Right ventricle myocardium superior (tissue), 1 donor: ENCODE data around the gene EIF3A. TPM values are rescaled to one million over a fixed set of nuclear protein-coding genes. Genes with fewer than 3 reads are reported as not detected.
"Not testable (repeated sequence)": the region's sequence is repeated elsewhere in the genome, so short reads cannot be mapped to it uniquely, and the experiment has no call there.

ENCODE experiments used
- ATAC-seq: fragments of 200-7000 bp; cut with Tn5 transposase; one replicate; pipeline ENCODE4 v1.9.1; 2020; ENCODE audit warnings: mild to moderate bottlenecking; ENCODE audit not compliant: poor library complexity
- DNase-seq: peaks from one replicate; pipeline ENCODE4 v3.0.0-alpha.2; 2020
- intact Hi-C: fragments of 100-400 bp; cut with DNase I; formaldehyde crosslinking; loops from one replicate; pipeline ENCODE4 v1.11.2; 2022
- long read RNA-seq: library from polyadenylated mRNA; unstranded; transcript quantifications from one replicate; pipeline ENCODE4 v2.0.0, GENCODE V29; 2021
- total RNA-seq: library from RNA; stranded (reverse); fragmentation: NEBNext Ultra II Directional; extraction: Animal tissue kit (Norgen Biotek cat#: 25700); gene quantifications from one replicate; pipeline ENCODE4 v1.2.1, GENCODE V29; 2021
- donor health status: DM: no; HTN: yes; CAD: no; lungs with severe emphysema.

Gene EIF3A, protein sequence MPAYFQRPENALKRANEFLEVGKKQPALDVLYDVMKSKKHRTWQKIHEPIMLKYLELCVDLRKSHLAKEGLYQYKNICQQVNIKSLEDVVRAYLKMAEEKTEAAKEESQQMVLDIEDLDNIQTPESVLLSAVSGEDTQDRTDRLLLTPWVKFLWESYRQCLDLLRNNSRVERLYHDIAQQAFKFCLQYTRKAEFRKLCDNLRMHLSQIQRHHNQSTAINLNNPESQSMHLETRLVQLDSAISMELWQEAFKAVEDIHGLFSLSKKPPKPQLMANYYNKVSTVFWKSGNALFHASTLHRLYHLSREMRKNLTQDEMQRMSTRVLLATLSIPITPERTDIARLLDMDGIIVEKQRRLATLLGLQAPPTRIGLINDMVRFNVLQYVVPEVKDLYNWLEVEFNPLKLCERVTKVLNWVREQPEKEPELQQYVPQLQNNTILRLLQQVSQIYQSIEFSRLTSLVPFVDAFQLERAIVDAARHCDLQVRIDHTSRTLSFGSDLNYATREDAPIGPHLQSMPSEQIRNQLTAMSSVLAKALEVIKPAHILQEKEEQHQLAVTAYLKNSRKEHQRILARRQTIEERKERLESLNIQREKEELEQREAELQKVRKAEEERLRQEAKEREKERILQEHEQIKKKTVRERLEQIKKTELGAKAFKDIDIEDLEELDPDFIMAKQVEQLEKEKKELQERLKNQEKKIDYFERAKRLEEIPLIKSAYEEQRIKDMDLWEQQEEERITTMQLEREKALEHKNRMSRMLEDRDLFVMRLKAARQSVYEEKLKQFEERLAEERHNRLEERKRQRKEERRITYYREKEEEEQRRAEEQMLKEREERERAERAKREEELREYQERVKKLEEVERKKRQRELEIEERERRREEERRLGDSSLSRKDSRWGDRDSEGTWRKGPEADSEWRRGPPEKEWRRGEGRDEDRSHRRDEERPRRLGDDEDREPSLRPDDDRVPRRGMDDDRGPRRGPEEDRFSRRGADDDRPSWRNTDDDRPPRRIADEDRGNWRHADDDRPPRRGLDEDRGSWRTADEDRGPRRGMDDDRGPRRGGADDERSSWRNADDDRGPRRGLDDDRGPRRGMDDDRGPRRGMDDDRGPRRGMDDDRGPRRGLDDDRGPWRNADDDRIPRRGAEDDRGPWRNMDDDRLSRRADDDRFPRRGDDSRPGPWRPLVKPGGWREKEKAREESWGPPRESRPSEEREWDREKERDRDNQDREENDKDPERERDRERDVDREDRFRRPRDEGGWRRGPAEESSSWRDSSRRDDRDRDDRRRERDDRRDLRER (N-terminal part only)
- total RNA-seq = 93.8 TPM
- long read RNA-seq, full-length matches to known transcripts = 144 of 207 reads
- long read RNA-seq, partial matches to known transcripts = 54 of 207 reads
- long read RNA-seq, other reads (novel, unspliced or antisense) = 9 of 207 reads

DNA sequence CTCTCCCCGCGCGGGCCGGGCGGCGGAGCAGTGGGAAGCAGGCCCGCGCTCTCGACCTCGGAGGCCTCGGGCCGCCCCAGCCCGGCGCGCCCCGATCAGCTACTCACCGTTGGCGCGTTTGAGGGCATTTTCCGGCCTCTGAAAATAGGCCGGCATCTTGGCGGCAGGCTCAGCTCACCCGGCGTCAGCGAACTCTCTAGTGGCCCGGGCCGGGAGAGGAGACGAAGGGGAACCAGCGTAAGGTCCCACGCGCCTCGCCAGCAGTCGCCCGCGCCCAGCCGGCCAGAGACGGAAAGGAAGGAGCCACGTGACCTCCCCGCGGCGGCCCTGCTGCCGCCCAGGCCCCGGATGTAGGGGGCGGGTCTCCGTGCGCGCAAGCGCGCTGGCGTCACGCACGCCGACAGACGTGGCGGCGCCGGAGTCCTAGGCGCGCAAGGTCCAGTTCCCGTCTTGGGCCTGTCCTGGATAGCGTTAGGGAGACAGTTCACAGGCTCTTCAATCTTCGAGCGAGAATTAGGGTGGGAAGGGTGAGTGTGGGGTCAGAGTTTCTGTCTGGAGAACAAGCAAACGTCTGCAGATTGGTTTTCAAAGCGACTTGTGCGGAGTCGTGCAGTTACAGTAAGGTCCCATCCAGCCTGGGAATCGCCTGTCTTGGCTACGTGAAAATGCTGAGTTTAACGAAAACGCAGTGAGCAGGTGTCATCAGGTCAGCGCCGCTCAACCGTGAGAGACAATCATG, at the start of gene EIF3A:
TSS of gene EIF3A (minus strand) at position 297 of the 739 bp plus-strand sequence. CDS start at position 156, 141 bp downstream.
- ATAC-seq (peak; percentile 98), DNase-seq (peak; percentile 96)
- intact Hi-C loops = no loop called here

DNA sequence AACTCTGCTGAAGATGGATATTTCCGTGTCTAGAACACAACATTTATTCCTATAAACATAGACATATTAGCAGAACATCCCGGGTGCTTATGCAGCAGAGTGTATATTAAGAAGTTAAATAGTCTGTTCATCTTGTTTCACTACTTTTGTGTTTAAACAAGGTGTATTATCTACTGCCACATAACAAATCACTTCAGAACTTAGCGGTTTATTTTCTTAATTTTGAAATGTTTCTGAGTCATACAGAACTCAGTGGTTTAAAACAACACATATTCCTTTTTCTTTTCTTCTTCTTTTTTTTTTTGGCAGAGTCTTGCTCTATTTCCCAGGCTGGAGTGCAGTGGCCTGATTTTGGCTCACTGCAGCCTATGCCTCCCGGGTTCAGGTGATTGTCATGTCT, 49.1 kb upstream of the EIF3A start:
- DNase-seq (no peak), ATAC-seq (no peak)
- intact Hi-C loops = no loop called here

DNA sequence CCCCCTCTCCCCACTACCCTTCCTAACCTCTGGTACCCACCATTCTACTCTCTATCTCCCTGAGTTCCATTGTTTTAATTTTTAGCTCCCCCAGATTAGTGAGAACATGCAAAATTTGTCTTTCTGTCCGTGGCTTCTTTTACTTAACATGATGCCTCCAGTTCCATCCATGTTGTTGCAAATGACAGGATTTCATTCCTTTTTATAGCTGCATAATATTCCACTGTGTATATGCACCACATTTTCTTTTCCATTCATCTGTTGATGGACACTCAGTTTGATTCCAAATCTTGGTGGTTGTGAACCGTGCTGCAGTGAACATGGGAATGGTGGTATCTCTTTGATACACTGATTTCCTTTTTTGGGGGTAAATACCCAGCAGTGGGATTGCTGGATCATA, 45.3 kb upstream of the EIF3A start:
- intact Hi-C loops = no loop called here
- DNase-seq (no peak), ATAC-seq (no peak)

DNA sequence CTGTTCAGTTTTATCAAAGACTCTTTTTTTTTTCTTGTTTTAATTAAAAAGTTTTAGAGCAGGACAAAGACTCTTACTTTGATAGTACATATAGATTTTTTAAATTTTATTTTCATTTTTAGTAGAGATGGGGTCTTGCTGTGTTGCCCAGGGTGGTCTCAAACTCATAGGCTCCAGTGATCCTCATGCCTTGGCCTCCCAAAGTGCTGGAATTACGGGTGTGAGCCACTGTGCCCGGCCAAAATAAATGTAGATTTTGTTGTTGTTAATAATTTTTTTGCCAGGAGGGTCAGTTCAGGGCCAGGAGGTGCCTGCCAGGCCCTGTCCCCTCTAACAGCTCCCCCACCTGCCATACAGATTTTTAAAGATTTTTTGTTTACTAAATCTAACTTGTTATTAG, 40.3 kb upstream of the EIF3A start:
- ATAC-seq (no peak), DNase-seq (no peak)
- intact Hi-C loops = no loop called here

DNA sequence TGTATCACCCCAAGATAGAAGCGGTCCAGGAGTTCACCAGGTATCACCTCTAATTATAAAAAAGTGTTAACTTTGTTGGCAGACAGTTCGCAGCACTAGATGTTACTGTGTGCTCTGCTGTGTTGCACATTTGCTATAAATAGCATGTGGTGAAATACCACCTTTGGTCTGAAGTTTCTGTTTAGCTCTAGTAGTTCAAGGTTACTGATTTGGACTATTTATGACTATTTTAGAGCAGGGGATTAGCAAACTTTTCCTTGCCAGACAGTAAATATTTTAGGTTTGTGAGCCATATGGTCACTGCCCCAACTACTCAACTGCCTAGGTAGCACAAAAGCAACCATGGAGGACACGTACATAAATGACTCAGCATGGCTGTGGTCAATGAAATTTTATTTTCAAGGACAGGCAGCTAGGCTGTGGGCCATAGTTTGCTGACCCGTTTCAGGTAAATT, 39.8 kb upstream of the EIF3A start:
- intact Hi-C loops = no loop called here

DNA sequence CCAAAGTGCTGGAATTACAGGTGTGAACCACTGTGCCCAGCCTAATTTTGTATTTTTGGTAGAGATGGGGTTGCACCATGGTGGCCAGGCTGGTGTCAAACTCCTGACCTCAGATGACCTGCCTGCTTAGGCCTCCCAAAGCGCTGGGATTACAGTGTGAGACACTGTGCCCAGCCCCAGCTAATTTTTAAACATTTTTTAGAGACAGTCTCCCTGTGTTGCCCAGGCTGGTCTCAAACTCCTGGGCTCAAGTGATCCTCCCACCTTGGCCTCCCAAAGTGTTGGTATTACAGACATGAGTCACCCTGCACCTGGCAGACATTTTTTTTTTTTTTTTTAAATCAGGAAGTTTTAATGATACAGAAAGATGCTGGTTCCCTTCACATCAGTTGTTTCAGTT, 38.8 kb upstream of the EIF3A start:
- intact Hi-C loops = no loop called here
- ATAC-seq = no peak

More for the DNA sequence above, 39.8 kb upstream of the EIF3A start:
- ATAC-seq = peak; percentile 87
- DNase-seq = no peak

DNA sequence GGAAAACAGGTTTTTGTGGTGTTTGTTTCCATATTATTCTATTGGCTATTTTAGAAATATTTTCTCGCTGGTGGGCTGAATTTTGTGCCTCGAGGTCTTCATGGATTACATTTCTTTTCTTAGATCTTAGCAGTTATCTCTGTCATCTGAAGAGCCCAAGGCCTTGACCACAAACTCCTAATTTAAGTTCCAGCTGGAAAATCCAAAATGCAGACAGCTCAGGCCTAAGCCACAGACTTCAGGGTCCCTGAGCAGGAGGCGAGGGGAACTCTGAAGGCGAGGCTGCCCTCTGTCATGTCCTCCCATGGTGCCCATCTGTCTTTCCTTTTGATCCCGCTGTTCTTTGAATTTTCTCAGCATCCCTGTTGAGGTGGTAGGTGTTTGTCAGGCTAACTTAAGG, 37.6 kb upstream of the EIF3A start:
- ATAC-seq (no peak), DNase-seq (no peak)
- intact Hi-C loops = no loop called here

More for the DNA sequence above, 38.8 kb upstream of the EIF3A start:
- DNase-seq = no peak

DNA sequence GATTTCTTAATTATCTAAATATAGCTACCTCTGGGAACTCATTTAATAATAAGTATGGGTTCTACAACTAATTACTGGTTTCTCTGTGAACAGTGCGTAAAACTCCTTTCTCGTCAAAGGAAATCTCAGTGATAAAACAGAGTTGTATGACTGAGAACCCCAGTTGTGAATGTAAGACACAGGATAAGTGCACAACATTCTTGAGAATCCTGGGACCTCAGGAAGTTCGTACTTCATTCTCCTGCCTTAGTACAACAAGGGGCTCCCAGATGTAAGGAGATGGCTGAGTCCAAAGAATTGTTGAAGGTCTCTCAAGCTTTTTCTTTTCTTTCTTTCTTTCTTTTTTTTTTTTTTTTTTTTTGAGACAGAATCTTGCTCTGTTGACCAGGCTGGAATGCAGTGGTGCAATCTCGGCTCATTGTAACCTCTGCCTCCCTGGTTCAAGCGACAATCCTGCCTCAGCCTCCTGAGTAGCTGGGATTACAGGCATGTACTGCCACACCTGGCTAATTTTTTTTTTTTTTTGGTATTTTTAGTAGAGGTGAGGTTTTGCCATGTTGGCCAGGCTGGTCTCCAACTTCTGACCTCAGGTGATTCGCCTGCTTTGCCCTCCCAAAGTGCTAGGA, 35.8 kb upstream of the EIF3A start:
- intact Hi-C loops = no loop called here
- no peak for DNase-seq
- ATAC-seq = no peak

DNA sequence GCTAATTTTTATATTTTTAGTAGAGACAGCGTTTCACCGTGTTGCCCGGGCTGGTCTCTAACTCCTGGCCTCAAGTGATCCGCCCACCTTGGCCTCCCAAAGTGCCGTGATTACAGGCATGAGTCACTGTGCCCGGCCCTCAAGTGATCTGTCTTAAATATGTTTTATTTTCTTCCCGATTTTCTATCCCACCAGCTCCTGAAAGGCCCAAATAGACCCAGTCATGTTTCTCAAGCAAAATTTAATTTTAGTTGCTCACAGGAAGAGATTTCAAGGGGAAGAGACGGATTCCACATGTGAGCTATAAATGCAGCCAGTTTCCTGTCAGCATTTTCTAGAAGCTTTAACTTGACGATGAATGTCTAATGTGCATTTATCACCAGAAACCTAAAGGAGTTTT, 35.3 kb upstream of the EIF3A start:
- intact Hi-C loops = no loop called here
- ATAC-seq (no peak), DNase-seq (no peak)

DNA sequence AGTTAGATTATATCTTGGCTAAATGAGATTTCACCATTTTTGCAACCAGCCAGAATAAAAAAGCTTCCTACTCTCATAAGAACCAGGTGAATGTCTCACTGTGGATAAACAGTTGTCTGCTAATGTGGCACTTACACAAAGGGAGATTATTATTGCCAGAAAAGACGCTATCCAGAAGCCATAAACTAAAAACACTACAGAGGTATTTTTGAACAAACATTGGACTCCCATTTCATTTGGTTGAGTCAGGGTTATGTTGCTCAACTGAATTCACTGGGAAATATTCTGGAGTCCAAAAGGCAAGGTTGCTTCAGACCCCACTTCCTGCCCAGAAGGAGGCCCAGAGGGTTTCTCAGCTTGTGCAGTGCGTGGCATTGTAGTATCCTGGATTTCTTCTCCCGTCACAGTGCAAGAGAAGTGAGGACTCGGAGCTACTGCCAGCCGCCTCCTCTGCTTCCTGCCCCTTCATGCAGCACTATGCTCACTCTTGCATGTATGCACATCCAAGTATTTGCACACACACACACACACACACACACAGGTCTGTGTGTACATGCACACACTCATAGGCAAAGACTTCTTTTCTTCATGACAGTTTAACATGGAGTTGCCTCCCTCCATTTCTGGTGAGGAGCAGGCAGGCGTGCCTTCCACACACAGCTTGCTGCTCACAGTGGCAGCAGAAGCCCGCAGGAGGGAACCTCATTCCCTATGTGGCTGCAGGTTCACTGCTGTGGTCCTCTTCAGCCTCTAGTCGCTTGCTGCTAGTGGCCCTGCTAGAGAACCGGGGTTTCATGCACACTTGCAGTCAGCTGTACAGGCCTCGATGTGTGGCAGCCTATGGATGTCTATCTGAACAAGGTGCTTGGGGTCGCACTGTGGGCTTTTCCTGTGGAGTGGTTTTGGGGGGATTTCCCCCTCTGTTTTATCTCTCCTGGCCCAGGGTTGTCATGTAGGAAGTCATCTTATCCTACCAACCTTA, 33.4 kb upstream of the EIF3A start:
- DNase-seq (no peak), ATAC-seq (no peak)
- intact Hi-C loops = no loop called here

DNA sequence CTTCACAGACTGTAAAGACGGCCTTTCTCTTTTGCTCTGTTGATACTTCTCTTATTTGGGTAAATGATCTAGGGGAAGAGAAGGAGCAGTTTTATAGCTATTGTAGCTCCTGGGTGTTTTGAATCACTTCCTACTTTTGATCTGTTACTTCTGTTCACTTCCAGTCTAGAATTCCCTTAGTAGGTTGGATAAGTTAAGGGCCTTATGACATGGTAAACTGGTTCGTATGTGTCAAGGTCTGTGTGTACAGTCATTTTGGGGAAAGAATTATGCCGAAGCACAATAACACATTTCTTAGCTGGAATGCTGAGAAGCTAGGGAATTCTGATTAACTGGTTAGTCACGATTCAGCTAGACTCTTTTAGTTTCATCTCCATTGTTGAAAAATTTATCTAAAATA, 31.4 kb upstream of the EIF3A start:
- no peak for ATAC-seq
- DNase-seq = no peak
- intact Hi-C loops = no loop called here

DNA sequence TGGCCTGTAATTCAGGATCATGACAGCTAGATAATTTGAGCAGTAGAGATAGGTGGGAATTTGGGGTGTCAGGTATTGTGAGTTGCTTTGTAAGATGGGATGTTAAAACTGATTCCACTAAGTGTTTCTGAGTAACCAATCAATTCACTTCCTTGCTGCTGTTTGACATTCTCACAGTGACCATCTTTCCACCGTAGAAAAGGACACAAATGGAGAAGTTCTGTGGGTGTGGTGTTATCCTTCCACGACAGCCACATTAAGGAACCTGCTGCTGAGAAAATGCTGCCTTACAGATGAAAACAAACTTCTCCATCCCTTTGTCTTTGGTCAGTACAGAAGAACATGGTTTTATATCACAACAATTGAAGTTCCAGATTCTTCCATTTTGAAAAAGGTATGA, 27.2 kb upstream of the EIF3A start:
- DNase-seq, ATAC-seq, intact Hi-C loops: not testable (repeated sequence)

DNA sequence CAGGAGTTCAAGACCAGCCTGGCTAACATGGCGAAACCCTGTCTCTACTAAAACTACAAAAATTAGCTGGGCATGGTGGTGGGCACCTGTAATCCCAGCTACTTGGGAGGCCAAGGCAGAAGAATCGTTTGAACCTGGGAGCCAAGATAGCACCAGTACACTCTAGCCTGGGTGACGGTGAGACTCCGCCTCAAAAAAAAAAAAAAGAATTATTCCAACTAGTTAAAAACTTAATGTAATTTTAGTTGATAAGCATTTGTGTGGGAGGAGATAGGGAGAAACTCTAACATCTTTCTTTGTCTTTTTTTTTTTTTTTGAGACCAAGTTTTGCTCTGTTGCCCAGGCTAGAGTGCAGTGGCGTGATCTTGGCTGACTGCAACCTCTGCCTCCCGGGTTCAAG, 26.5 kb upstream of the EIF3A start:
- ATAC-seq, intact Hi-C loops, DNase-seq: not testable (repeated sequence)

DNA sequence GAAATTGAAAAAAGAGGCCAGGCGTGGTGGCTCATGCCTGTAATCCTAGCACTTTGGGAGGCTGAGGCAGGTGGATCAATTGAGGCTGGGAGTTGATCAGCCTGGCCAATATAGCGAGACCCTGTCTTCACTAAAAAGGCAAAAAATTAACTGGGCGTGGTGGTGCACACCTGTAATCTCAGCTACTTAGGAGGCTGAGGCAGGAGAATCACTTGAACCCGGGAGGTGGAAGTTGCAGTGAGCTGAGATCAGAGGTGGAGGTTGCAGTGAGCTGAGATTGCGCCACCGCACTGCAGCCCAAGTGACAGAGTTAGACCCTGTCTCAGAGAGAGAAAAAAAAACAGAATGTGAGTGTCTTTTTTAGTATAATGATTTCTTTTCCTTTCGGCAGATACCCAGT, 25.3 kb upstream of the EIF3A start:
- intact Hi-C loops, ATAC-seq: not testable (repeated sequence)

DNA sequence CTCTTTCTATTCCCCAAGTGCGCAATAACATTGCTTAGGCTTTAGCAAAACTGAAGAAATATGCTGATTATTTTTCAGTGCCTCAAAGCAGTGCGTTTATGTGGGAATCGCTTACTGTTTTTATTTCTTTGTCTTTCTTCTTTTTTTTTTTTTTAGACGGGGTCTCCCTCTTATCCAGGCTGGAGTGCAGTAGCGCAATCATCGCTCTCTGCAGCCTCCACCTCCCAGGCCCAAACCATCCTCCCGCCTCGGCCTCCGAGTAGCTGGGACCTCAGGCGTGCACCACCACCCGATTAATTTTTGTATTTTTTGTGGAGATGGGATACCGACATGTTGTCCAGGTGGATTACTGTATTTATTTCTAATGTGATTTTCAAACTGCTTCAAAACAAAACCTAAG, 24.5 kb upstream of the EIF3A start:
- intact Hi-C loops = no loop called here
- no peak for DNase-seq
- no peak for ATAC-seq

More for the DNA sequence above, 25.3 kb upstream of the EIF3A start:
- not testable (repeated sequence) for DNase-seq

DNA sequence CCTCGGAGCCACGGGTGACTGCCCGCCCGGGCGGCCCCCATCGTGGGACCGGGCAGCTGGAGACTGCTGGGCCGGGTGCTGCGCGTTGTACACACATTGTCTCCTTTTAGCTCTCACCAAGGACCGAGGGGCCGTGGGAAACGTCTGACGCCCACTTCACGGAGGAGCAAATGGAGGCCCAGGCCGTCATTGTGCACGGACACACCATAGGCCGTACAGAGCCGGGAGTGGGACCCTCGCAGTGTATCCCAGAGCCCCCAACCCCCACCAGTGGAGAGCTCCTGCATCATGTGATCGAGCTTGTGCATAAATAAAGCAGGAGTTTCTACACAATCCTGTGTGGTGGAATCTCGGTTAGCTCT, 24.0 kb upstream of the EIF3A start:
- intact Hi-C loops = no loop called here
- DNase-seq = no peak
- no peak for ATAC-seq
